HCT116 (cell line): ENCODE results near the gene ITSN1.

Experiments
- CBX3 ChIP-seq: IDR thresholded peaks from 2 replicates; pipeline ENCODE4 v1.6.1; 2012; ENCODE audit warnings: low read depth
- CTCF ChIP-seq, 3 experiments: fragments of 200-600 bp in 1 of 3; sonication (generic) in 1 of 3; IDR thresholded peaks in 2 of 3; conservative IDR thresholded peaks in 1 of 3; 2 replicates each; pipeline ENCODE4 v1.5.1; 2012 to 2017; ENCODE audit warnings: low read depth in 2 of 3, low read length in 2 of 3, antibody characterized with exemption in 1 of 3, borderline replicate concordance in 1 of 3, control low read depth in 1 of 3, mild to moderate bottlenecking in 1 of 3, mixed read lengths in 1 of 3, mixed run types in 1 of 3, moderate library complexity in 1 of 3; ENCODE audit not compliant: insufficient read depth in 1 of 3
- EZH2 ChIP-seq: fragments of 200-600 bp; sonication (generic); IDR thresholded peaks from 2 replicates; pipeline ENCODE4 v1.6.1; 2017; ENCODE audit warnings: antibody characterized with exemption, mixed run types
- EZH2phosphoT487 ChIP-seq: fragments of 200-600 bp; IDR thresholded peaks from 2 replicates; pipeline ENCODE4 v1.6.1; 2018; ENCODE audit warnings: antibody characterized with exemption, borderline replicate concordance
- JUND ChIP-seq: IDR thresholded peaks from 2 replicates; pipeline ENCODE4 v1.6.1; 2012
- POLR2A ChIP-seq: IDR thresholded peaks from 2 replicates; pipeline ENCODE4 v1.7.0; 2011; ENCODE audit warnings: borderline replicate concordance; ENCODE audit not compliant: insufficient read depth, insufficient read length; ENCODE audit errors: extremely low read depth
- POLR2AphosphoS5 ChIP-seq: IDR thresholded peaks from 2 replicates; pipeline ENCODE4 v1.6.1; 2011; ENCODE audit warnings: mild to moderate bottlenecking, low read depth, low read length, moderate library complexity
- RAD21 ChIP-seq: IDR thresholded peaks from 2 replicates; pipeline ENCODE4 v1.6.1; 2012; ENCODE audit warnings: low read depth, mild to moderate bottlenecking
- REST ChIP-seq: IDR thresholded peaks from 2 replicates; pipeline ENCODE4 v1.6.1; 2012; ENCODE audit warnings: low read depth
- SIN3A ChIP-seq: IDR thresholded peaks from 2 replicates; pipeline ENCODE4 v1.6.1; 2012; ENCODE audit warnings: low read depth
- YY1 ChIP-seq: IDR thresholded peaks from 2 replicates; pipeline ENCODE4 v1.6.1; 2011; ENCODE audit warnings: low read length, low read depth, moderate library complexity, mild to moderate bottlenecking; ENCODE audit not compliant: insufficient replicate concordance; ENCODE audit errors: extremely low read depth
- TF ChIP-seq, protein P1 (sequence below): IDR thresholded peaks from 2 replicates; pipeline ENCODE4 v1.6.1; 2012

DNA sequence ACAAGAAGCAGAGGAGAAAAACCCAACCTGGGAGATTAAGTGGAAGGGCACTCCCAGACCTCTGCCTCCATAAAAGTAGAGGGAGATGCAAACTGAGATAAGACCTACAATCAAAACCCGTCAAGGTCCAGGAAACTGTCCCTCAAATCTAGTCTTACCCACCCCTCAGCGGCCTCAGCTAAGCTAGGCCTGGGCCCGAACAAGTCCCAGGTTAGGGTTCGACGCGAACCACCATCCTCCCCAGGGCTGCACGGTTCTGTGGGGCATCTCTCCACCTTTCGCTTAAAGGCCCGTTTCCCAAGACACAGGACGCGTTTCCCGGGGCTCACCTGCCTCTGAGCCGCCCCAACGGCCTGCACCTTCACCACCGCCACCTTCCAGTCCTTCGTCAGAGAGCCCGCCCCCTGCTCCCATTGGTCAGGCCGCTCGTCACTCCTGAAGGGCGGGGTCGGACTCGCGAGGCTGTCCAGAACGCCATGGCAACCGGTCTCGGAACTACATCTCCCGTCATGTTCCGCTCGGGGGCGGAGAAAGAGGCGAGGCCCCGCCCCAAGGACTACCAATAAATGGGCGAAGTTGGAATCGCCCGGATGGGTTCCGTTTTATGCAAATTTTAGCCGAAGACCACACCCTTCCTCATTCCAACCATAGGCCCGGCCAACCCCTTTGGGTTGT is 812 bp upstream of the ITSN1 start, which contains the start of gene CRYZL1:
- TF ChIP-seq CTCF (IDR thresholded peaks at IDR 0.05 in 2 of 3, conservative IDR thresholded peaks at IDR 0.05 in 1 of 3; ENCODE audit: borderline replicate concordance in 1 of 3, insufficient read depth in 1 of 3, low read depth in 2 of 3, low read length in 2 of 3) (no peak), YY1 (no peak), SIN3A (no peak), EZH2 (no peak), RAD21 (no peak), POLR2A (peak; percentile 62), EZH2phosphoT487 (no peak), POLR2AphosphoS5 (peak; percentile 89), REST (no peak), JUND (no peak), CBX3 (no peak)
- TF ChIP-seq, protein P1, sequence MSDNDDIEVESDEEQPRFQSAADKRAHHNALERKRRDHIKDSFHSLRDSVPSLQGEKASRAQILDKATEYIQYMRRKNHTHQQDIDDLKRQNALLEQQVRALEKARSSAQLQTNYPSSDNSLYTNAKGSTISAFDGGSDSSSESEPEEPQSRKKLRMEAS: no peak
